KBM-7 (cell line): ENCODE results near the gene PRELP.

Experiments used
- DNase-seq: peaks from one replicate; pipeline ENCODE4 v3.0.0-alpha.2; 2015
- in situ Hi-C: fragments of 300-500 bp; cut with MboI; formaldehyde crosslinking; loops from 2 replicates; pipeline ENCODE4 v1.14.3; 2020; ENCODE audit warnings: low sequenced_read_pairs, low pct_unique_long_range_greater_than_20kb, mixed read lengths

PRELP gene

DNA sequence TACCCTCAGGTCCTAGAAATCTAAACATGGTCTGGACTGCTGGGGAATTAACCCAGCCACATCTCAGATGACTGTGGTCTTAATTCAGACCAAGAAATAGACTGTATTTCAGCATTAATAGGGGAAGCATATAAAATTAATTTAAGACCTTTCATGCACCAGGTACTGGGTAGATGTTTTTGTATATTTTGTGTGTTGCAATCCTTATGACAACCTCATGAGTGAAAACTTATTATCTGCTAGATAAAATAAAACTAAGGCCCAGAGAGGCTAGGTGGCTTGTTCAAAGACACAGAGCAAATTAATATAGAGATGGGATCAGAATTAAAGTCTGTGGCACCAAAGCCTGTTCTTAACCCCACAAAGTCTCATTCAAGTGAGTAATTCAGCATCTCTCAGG, 58.4 kb downstream of the PRELP start:
- no peak for DNase-seq
- in situ Hi-C loops, result no loop called here

DNA sequence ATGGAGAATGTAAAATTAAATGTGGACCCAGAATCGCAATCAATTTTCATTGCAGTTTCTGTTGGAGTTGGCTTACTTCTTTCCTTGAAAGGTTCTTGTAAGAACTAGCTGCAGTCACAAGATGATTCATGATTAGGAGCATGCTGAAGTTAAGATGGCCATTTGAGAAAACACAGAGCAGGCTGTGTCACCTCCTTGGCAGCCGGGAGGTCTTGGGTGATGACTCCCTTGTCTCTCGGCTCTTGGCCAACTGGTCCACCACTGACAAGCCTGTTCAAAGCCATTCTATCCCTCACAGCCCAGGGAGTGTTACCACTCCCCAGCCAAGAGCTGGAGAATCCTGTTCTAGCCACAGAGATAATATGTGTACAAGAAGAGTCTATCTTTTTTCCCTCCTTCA, 58.9 kb downstream of the PRELP start:
- in situ Hi-C loops, result no loop called here
- no peak for DNase-seq

DNA sequence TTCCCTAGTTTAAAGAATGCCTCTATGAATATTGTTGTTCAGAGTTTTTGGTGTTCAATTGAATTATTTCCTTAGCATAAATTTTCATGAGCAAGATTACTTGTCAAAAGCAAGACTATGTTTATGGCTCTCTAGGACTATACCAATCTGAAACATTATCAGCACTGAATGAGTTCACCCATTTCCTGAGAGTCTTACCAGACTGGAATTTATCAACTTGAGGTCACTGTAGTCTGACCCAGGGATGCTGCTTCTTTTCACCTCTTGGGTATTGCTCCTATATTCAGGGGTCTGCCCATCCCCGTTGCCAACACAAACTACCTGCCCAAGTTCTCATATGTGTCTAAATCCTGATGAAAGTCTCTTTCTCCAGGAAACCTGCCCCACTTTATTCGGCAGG, 61.0 kb downstream of the PRELP start:
- in situ Hi-C loops, result no loop called here
- no peak for DNase-seq

DNA sequence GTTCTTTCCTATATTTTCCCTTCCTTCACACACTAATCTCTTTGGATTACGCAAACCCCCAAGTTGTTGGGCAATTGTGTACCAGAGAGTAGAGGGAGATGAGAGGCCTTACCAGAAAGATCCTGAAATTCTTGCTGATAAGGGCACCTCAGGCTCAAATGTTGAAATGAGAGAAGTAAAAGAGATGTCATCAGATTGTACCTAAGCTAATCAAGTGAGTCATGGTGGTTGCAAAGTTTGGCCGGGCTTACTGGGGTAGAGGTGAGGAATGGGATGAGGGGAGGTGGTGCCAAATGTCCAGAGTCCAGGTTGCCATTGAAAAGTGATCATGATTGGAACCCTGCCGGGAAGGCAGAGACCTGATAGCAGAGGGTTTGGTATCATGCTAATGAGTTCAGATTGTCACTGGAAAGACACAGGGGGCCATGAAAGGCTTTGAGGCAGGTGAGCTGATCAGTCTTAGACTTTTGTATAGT, 61.4 kb downstream of the PRELP start:
- no peak for DNase-seq
- in situ Hi-C loops, result no loop called here

DNA sequence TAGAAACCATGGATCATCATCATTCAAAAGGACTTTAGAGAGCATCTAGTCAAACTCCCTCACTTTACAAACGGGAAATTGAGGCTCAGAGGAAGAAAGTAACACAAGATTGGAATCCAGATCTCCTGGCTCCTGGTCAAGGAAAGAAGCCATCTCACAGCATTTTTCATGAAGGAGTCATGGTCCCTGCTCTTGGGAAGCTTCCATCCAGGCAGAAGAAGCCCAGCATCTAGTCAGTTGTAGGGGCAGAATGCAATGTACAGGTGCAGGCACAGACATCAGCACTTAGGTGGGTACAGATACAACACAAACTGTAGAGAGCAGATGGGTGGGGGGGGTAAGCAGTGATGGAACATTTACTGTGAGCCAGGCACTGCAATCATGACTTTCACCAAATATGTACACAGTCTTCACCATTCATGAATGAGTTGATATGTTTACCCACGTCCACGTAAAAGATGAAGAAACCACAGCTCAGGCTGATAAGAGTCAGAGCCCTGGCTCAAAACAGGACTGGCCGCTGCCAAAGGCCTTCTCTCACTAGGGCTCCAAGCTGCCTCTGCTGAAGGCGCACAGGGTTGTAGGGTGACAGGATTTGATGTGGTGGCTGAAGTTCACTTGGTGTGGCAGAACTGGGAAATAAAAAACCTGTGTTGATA, 62.3 kb downstream of the PRELP start:
- DNase-seq, result no peak
- in situ Hi-C loops, result no loop called here

DNA sequence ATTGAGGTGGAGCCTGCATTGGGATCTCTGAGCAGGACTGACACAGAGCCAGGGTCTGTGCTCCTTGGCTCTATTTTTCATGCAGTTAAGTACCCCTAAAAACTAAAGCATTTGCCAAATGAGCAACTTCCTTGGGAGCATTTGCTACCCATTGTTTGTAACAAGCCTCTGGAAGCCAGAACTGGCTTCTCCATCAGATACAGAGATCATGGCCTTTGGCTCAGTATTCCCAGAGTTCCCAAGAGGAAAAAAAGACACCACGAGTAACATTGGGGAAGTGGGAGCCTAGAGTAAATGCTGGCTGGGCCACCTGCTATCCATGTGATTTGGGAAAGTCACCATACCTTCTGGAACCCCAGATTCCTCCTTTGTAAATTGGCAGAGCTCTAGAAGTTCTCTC, 63.1 kb downstream of the PRELP start:
- no peak for DNase-seq
- in situ Hi-C loops, result no loop called here

DNA sequence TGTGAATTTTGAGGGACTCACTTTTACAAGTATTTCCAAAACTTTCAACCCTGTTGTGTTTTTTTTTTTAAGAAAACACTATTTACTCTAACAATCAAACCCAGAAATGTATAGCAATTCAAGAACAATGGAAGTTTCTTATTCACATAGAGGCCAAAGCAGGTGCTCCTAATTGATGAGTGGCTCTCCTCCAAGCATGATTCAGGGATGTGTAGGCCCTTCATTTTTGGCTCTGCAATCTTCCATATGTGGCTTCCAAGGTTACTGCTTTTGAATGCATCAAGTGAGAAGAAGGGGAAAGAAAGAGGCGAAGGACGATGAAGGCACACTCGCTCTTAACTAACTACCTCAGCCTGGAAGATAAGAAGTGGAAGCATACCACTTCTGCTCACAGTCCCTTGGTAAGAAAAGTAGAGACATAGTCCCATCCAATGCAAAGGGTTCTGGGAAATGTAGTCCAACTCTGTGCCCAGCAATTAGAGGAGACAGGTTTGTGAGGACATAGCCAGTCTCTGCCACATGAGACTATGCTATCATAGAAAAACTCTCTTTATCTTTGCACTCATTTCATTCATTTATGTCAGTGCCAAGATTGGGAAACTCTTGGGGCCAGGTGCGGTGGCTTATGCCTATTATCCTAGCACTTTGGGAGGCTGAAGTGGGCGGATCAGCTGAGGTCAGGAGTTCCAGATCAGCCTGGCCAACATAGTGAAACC, 64.4 kb downstream of the PRELP start:
- DNase-seq, result no peak
- in situ Hi-C loops, result no loop called here
